GM18520 (cell line): ENCODE measurements around the gene GNG7.
"Not testable (repeated sequence)": the region's sequence is repeated elsewhere in the genome, so short reads cannot be mapped to it uniquely, and the experiment has no call there.

Experiments
- ATAC-seq: cut with Tn5 transposase; IDR thresholded peaks from one replicate; pipeline ENCODE4 v1.9.1; 2021; ENCODE audit not compliant: unreplicated experiment

GNG7 gene

GRCh38 chr19:2646866-2647535, 55.5 kb downstream of the GNG7 start:
- ATAC-seq, result no peak

GRCh38 chr19:2645826-2646225, 56.7 kb downstream of the GNG7 start:
- no peak for ATAC-seq

- ATAC-seq, result not testable (repeated sequence)
Observed at GRCh38 chr19:2643123-2643737, 59.3 kb downstream of the GNG7 start.

DNA sequence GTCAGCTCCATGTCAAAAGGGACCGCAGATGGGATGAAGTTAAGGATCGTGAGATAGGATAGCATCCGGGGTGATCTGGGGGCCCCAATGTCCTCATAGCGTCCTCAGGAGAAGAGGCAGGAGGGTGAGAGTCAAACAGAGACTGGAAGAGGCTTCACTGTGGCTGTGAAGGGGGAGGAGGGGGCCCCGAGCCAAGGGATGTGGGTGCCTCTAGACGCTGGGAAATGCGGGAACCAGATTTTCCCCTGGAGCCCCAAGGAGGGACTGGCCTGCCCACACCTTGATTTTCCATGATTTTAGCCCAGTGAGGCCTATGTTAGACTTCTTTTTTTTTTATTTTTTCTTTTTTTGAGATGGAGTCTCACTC, 61.2 kb downstream of the GNG7 start:
- no peak for ATAC-seq

GRCh38 chr19:2640563-2641331, 61.7 kb downstream of the GNG7 start:
- ATAC-seq, result no peak

DNA sequence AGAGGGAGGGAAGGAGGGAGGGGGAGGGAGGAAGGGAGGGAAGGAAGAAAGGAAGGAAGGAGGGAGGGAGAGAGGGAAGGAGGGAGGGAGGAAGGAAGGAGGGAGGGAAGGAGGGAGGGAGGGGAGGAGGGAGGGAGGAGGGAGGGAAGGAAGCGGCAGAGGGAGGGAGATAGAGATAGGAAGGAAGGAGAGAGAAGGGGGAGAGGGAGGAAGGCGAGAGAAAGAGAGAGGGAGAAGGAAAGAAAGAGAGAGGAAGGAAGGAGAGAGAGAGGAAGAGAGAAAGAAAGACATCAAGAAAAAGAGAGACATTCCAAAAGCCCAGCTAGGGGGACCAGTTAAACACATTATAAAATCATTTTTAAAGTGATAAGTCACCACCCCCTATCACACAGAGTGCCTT, 62.5 kb downstream of the GNG7 start:
- ATAC-seq, result no peak

- no peak for ATAC-seq
Observed at GRCh38 chr19:2638417-2638940, 64.0 kb downstream of the GNG7 start.

GRCh38 chr19:2636897-2637683, 65.4 kb downstream of the GNG7 start:
- no peak for ATAC-seq

GRCh38 chr19:2636141-2636896, 66.2 kb downstream of the GNG7 start:
- ATAC-seq, result no peak

GRCh38 chr19:2634960-2635359, 67.5 kb downstream of the GNG7 start:
- no peak for ATAC-seq

DNA sequence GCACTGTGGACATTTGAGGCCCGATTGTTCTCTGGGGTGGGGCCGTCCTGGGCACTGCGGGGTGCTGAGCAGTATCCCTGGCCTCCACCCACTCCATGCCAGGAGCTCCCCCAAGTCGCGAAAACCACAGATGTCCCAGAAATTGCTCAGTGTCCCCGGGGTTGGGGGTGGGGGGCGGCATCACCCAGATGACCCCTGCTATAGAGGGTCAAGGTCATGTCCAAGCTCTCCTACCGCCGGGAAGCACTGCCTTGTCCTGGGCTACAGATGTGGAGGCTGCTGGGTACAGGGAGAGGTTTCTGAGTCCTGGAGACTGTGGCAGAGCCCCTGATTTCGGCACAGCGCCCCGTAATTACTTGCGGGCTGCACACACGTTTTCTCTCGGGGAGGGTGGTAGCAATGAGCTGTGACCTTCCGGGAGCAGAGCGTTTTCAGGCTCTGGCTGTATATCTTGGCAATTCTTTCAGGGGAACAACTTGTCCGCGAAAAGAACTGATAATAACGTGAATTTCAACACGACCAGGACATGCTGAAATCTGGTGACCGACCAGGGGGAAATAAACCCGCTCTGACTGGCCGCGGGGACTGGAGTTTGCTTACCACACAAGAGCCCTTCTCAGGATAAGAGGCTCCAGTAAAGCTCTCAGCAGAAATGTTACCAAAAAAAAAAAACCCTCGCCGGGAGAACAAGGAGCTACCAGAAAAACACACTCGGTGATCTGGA, 68.1 kb downstream of the GNG7 start:
- ATAC-seq, result no peak

DNA sequence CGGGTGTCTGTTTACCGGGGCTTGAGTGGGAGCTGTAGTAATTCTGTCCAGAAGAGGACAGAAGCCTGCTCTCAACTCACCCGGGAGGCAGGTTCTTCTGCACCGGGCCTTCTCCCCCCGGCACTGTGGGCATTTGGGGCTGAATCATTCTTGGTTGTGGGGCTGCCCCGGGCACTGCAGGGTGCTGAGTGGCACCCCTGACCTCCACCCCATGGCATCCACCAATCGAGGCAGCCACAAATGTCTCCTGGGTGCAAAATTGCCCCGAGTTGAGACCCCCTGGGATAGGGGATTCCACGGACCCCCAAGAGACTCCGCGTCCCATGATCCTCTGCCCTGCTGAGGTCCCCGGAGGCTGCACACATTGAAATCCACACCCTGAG, 68.8 kb downstream of the GNG7 start:
- no peak for ATAC-seq

- no peak for ATAC-seq
Observed at GRCh38 chr19:2631213-2631821, 71.2 kb downstream of the GNG7 start.

- no peak for ATAC-seq
Observed at GRCh38 chr19:2630352-2631001, 72.0 kb downstream of the GNG7 start.

DNA sequence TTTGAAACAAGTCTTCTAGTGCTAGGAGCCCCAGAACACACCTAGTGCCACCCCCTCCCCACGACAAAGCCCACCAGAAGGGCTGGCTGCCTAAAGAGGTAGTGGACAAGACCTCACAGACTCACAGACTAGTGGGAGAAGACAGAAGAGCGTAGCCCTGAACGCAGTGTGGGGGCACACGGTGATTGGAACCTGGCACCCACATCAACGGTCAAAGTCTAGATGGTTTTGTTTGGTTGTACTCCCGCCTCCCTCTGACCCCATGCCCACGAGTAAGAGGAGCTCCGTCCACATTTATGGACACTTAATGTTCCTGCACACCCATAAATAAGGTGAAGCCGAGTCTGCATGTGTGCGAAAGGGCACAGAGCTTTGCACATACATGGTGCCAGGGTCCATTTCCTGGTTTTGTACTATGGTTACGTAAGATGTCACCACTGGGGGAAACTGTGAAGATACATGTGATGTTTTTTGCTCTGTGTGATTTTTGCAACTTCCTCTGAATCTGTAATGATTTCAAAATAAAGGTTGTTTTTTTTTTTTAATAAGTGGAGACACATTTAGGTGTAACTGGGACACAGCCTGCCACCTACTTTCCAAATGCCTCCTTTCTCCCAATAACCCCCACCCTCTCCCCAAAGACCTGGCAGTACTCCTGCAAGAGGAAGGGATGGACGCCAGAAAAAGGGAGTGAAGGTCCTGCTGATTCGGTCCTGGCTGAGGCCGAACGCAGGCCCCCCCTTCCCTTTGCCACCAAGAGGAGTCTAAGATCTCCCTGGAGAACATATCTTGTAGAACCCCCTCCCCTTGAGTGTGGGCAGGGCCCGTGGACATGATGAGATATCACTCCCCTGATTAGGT, 72.8 kb downstream of the GNG7 start:
- ATAC-seq, result no peak

DNA sequence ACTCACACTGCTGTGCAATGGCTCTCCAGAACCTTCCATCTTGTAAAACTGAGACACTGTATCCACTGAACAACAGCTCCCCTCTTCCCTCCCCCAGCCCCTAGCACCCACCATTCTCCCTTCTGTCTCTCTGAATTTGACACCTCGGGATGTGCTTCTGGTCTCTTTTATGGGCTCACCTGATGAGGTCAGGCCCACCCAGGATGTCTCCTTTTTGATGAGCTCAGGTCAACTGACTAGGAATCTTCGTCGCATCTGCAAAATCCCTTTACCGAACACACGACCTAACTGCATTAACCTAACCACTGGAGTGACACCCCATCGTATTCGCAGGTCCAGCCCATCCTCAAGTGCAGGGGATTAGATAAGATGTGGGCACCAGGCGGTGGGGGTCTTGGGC, 73.9 kb downstream of the GNG7 start:
- no peak for ATAC-seq

GRCh38 chr19:2627855-2628254, 74.6 kb downstream of the GNG7 start:
- ATAC-seq, result no peak

DNA sequence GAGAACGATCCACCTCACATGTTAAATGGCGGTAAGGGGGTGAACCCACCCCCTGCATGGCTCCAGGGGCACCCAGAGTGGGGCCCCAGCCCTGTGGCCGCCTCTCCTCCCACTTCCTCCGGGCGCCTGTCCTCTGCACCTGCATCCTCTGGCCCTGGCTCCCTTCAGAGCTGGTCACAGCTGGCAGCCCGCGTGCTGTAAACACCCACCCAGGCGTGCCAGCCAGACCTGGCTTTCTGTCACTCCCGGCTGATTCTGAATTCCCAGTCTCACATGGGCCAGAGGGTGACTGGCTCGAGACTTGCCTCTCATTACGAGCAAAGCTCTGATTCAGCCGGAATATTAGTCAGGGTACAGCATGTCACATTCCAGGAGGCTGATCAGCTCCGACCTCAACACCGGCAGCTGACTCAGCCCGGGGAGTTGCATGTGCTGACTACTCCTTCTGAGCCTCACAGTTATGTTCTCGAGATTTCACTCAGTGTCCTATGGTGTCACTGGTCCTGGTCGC, 75.1 kb downstream of the GNG7 start:
- ATAC-seq, result no peak
